Psoas muscle (tissue), 8 donors: Measurements from ENCODE around the gene ESPN. TPM values are rescaled to one million over a fixed set of nuclear protein-coding genes. Genes with fewer than 3 reads are reported as not detected.
"Not testable (repeated sequence)": the region's sequence is repeated elsewhere in the genome, so short reads cannot be mapped to it uniquely, and the experiment has no call there.

Source experiments
- ATAC-seq, 4 donors: fragments of 200-7000 bp; cut with Tn5 transposase; one replicate each; pipeline ENCODE4 v1.9.1; 2020; ENCODE audit warnings: moderate library complexity in 3 of 4, mild to moderate bottlenecking in 2 of 4
- DNase-seq, 2 donors: peaks; one replicate each; pipeline ENCODE4 v3.0.0-alpha.2; 2020
- H3K27ac ChIP-seq: fragments of 200-600 bp; one replicate; pipeline ENCODE4 v1.8.0; 2022
- H3K27me3 ChIP-seq, 3 donors: fragments of 200-600 bp in 1 of 3; one replicate each; pipeline versions ENCODE4 v1.6.1 to v1.8.0; 2013 to 2022; ENCODE audit warnings: low read length in 2 of 3, mild to moderate bottlenecking in 2 of 3, moderate library complexity in 1 of 3; ENCODE audit not compliant: insufficient read depth in 3 of 3
- H3K36me3 ChIP-seq, 2 donors: fragments of 200-600 bp in 1 of 2; one replicate each; pipeline versions ENCODE4 v1.6.1 to v1.8.0; 2013 to 2022; ENCODE audit warnings: low read depth in 1 of 2, mild to moderate bottlenecking in 1 of 2, moderate library complexity in 1 of 2; ENCODE audit not compliant: insufficient read depth in 1 of 2
- H3K4me1 ChIP-seq: fragments of 200-600 bp; one replicate; pipeline ENCODE4 v1.8.0; 2022
- H3K4me3 ChIP-seq: fragments of 200-600 bp; one replicate; pipeline ENCODE4 v1.8.0; 2022; ENCODE audit warnings: mild to moderate bottlenecking
- H3K9me3 ChIP-seq: fragments of 200-600 bp; one replicate; pipeline ENCODE4 v1.8.0; 2022
- CTCF ChIP-seq: fragments of 200-600 bp; IDR thresholded peaks from one replicate; pipeline ENCODE4 v1.8.0; 2022; ENCODE audit warnings: antibody characterized with exemption
- WGBS, 3 donors: extraction: QIAGEN DNeasy Blood & Tissue Kit; methylation state at CpG; one replicate each; pipeline versions ENCODE4 v1.1.6 to v1.1.7; 2013; 5-methylcytosine and 5-hydroxymethylcytosine counted together
- intact Hi-C, 2 donors: fragments of 100-400 bp; cut with DNase I; formaldehyde crosslinking; loops; one replicate each; pipeline versions ENCODE4 v1.11.0 to v1.14.2; 2022
- polyA plus RNA-seq, 3 donors: library from polyadenylated mRNA; stranded (reverse); fragments of 200-250 nt; gene quantifications; one replicate each; pipeline ENCODE4 v1.2.3, GENCODE V29; 2013
- total RNA-seq, 4 donors: library from RNA; stranded (reverse); fragmentation: NEBNext Ultra II Directional in 2 of 4; extraction: Animal tissue kit (Norgen Biotek cat#: 25700) in 2 of 4; gene quantifications; one replicate each; pipeline versions ENCODE4 v1.2.1 to v1.2.4, GENCODE V29; 2021 to 2023
- donor health status: healthy with polysubstance abuse.
- donor health status: DM: no; HTN: no; CAD: no; lungs with moderate emphysema.
- donor health status: Bipolar disorder and iron deficiency.
- donor health status: healthy.
- donor health status: DM: yes; HTN: yes; CAD: no.
- donor health status: DM: no; HTN: no; CAD: no.
- donor health status: DM: no; HTN: no; CAD: no.
- donor health status: DM: yes; HTN: yes; CAD: no.

The ESPN gene
- total and polyA plus RNA-seq, 7 donors: 0.12 TPM; not detected in 6

DNA sequence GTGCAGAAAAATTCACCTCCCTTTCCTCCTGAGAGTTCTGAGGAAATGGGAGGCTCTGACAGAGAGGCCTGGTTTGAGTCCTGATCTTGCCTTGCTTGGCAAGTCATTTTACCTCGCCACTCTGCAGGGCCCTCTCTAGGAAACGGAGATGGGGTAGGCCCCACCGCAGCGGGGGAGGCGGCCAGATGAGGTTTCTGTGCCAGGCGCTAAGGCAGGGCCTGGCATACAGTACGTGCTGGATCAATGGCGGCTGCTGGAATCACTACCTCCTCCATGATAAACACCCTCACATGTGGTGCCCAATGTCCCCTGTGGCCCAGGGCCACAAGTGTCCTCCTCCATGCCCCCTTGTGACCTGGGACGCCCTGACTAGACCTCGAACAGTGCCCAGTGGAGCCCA, 67.4 kb downstream of the ESPN start:
- DNase-seq: no peak
- no peak overlapping the region for H3K4me3 ChIP-seq
- H3K27ac ChIP-seq: no peak overlapping the region
- no peaks in the 10 kb centered on the region for H3K9me3 ChIP-seq
- peaks cover 0 to 23% (median 2%) of the 10 kb centered on the region in 3 donors for H3K27me3 ChIP-seq
- ATAC-seq: no peak
- 57 to 65% (median 62%) methylated on average over 10 of the region's 10 CpGs for WGBS, 3 donors
- intact Hi-C loops: no loop called here
- H3K4me1 ChIP-seq: peaks cover 7% of the 10 kb centered on the region
- TF ChIP-seq CTCF: no peak
- no peaks in the 10 kb centered on the region for H3K36me3 ChIP-seq

GRCh38 chr1:6493834-6494223, 69.3 kb downstream of the ESPN start:
- 75 to 90% (median 76%) methylated on average over 4 of the region's 4 CpGs for WGBS, 3 donors
- H3K27ac ChIP-seq, DNase-seq, intact Hi-C loops, H3K4me3 ChIP-seq, H3K9me3 ChIP-seq, ATAC-seq, H3K36me3 ChIP-seq: not testable (repeated sequence)
- Histone ChIP-seq H3K27me3 (peaks cover 0 to 35% (median 4%) of the 10 kb centered on the region in 3 donors), H3K4me1 (peaks cover 13% of the 10 kb centered on the region)

DNA sequence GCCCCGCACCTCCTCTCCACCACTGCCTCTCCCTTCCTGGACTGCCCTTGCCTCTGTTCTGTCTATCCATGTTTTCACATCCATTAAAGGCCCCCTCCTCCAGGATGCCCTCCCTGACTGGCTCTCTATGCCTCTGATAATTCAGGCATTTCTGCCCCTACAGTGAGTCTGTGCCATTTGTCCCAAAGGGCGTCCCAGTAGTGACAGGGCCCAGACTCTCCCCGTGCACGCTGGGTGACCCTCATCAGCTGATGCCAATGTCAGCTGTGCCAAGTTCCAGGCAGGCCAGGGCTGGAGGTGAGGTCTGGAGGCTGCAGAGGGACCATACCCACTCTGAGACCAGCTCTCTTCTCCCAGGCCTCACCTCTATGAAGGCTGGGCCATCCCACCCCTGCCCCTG, 70.1 kb downstream of the ESPN start:
- Histone ChIP-seq H3K4me3 (no peak overlapping the region), H3K4me1 (peaks cover 13% of the 10 kb centered on the region), H3K27me3 (peaks cover 0 to 35% (median 4%) of the 10 kb centered on the region in 3 donors), H3K36me3 (no peaks in the 10 kb centered on the region), H3K27ac (no peak overlapping the region), H3K9me3 (no peaks in the 10 kb centered on the region)
- DNase-seq (no peak), ATAC-seq (no peak)
- intact Hi-C loops: no loop called here
- TF ChIP-seq CTCF: no peak
- 70 to 78% (median 75%) methylated on average over 4 of the region's 4 CpGs for WGBS, 3 donors

DNA sequence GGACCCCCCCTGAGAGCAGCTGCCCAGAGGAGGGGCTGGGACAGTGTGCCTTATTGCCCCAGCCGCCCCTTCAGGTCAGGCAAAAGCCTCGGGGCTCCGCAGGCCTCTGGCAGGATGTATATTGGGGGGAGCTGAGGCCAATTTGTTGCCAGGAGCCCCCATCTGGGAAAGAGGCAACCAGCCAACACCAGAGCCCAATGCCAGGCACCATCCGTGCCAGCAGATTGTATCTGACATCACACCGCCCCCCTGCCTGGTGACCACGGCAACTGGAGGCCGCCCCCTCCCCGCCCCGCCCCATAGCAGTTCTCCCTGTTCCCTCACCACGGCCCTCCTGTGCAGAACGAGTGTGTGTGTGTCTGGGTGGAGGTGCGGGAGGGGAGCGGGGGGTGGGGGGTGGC, 70.5 kb downstream of the ESPN start:
- no peak for TF ChIP-seq CTCF
- Histone ChIP-seq H3K4me1 (peaks cover 10% of the 10 kb centered on the region), H3K4me3 (no peak overlapping the region), H3K36me3 (no peaks in the 10 kb centered on the region), H3K9me3 (no peaks in the 10 kb centered on the region), H3K27ac (no peak overlapping the region), H3K27me3 (peaks cover 0 to 33% (median 4%) of the 10 kb centered on the region in 3 donors)
- no peak for DNase-seq
- WGBS, 3 donors: 55 to 64% (median 61%) methylated on average over 13 of the region's 13 CpGs
- intact Hi-C loops: no loop called here
- no peak for ATAC-seq

- Histone ChIP-seq H3K9me3 (no peaks in the 10 kb centered on the region), H3K4me3 (peak overlapping the region; percentile 60), H3K27me3 (peaks cover 0 to 26% (median 4%) of the 10 kb centered on the region in 3 donors), H3K27ac (no peak overlapping the region), H3K4me1 (peaks cover 6% of the 10 kb centered on the region), H3K36me3 (no peaks in the 10 kb centered on the region)
- TF ChIP-seq CTCF: no peak
- WGBS, 3 donors: 75 to 80% (median 78%) methylated on average over 14 of the region's 14 CpGs
- intact Hi-C loops: no loop called here
- no peak for ATAC-seq
- no peak for DNase-seq
Observed at GRCh38 chr1:6495540-6496364, 71.2 kb downstream of the ESPN start.
